Stimulated activated CD4-positive, alpha-beta T cell treated with anti-CD3 and anti-CD28 coated beads, TNF-alpha, amount 100 ng/mL, for 4 hours (primary cell): ENCODE data around the gene CASKIN2.
A peak's percentile ranks its signal among the peaks of the same experiment; 100 is the strongest.

Experiments used
- DNase-seq, 3 experiments: peaks; one replicate each; pipeline ENCODE4 v3.0.0-alpha.2; 2020; ENCODE audit warnings: low read depth in 3 of 3

CASKIN2 gene

DNA sequence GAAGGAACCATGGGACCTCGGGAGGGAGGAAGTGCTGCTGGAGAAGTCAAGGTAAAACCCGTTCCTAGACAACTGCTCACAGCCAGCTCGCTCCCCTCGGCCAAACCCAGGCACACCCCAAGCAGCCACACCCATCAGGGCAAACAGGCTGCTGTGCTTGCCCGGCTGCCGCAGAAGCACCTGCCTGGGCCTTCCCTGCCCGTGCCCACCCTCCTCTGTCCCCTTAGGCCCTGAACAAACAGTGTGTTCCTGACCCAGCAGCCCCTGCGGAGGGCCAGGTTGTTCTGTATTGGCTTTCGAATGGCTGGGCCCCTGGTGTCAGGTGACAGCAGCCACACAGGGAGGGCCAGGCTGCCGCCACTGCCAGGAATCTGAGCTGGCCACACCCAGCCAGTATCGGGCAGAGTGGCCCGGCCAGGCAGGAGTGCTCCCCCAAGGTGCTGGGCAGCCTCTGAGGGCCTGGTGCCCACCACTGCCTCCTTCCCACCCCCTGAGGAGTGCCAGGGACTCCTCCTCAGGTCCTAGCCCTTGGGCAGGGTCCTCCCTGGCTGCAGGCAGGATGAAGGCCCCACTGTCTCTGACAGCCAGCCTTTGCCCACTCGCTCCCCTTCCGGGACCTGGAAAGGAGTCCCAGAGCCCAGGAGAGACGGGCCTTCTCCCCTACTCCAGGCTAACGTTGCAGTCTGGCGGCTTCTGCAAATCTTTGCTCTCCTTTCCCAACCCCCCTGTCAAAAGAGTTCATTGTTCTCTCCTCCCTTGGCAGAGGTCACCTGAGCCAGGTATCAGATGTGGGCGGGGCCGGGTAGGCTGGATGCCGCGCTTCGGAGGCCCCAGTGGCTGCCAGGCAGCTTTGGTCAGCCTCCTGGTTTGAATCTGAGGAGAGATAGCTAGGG, 34.2 kb upstream of the CASKIN2 start:
- no peak for DNase-seq

DNA sequence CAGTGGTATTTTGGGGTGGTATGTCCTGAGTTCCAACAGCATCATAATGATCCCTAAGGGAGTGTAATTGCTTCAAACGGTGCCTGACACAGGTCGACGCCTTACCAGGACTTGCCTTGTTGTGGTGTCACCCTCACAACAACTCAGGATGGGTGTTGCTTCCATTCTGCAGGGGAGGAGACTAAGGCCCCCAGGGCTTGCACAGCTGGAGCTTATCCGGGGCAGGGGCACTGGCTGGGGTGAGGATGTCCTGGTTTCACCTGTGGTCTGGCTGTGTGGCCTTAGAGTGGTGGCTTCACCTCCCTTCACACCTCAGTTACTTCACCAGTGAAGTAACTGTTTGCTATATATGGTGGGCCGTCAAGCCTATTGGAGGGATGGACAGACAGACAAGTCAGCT, 33.5 kb upstream of the CASKIN2 start:
- DNase-seq = no peak

DNA sequence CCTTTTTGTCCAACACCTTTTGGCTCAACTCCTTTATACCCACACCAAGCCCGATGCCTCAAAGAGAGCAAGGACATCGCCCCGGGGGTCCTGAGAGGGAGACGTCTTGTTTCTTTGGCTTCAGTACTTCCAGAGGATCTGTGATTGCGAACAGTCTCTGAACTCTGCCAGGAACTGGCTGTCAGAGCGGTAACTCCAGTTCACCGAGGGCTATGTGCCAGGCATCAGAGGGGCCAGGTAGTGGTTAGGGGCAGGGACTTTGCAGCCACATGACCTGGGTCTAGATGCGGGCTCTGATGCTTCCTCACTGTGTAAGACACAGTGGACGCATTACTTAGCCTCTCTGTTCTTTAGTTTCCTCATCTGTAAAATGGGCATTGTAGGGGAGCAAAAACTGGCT, 31.8 kb upstream of the CASKIN2 start:
- DNase-seq = no peak

DNA sequence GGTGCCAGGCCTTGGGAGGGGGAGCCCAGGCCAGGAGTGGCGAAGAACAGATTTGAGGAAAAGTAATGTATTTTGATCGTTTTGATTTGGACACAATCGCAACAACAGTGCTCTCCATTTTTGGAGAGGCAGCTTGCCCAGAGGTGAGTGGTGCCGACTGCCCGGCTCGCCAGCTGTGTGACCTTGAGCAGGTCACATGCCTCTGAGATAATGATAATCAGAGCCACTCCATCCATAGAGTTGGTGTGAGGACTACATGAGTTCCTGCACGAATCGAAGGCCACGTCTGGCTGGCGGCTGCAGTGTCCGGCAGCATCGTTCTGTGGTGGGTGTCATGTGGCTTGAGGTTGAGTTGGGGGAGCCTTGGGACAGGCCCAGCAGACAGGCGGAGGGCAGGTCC, 30.8 kb upstream of the CASKIN2 start:
- no peak for DNase-seq

DNA sequence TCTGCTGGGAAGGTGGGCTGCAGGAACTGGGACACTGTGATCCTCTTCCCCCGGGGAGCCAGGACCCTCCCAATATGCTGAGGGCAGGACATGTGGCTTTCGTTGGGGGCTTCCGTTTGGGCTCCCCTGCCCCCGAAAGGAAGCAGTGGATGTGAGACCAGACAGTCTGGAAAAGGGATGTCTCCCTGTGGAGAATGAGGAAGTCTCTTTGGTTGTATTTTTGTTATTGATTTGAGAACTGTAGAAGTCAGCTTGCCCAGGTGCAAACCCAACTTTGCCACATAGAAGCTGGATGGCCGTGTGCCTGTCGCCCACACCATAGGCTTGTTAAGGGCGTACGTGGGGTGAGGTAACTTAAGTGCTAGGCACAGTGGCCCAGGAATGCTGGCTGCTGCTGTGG, 28.9 kb upstream of the CASKIN2 start:
- DNase-seq = no peak

DNA sequence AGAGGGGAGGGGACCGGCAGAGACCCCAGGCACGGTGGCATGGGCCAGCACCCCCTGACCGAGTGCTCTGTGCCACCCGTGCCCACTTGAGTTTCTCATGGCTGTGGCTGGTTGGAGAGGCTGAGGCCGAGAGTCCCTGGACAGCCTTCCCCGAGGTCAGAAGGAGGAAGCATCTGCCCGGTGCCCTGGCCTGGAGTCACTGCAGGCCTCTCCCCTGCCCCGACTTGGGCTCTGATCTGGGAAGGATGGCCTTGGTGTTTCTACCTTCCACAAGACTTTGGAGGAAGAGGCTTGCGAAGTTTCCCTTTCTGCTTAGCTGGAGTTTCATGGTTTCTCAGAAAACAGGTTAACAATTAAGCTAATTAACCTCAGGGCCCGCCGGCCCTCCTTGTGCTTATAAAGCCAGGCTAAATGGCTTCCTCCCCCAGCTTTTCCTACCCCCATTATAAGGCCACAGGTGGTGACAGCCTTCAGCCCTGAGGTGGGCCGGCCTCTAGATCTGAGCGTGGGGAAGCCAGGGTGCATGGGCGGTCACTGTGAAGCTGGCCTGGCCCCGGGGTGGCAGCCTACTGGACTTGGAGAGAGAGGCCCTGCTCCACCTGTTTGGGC, 27.5 kb upstream of the CASKIN2 start:
- DNase-seq = no peak

DNA sequence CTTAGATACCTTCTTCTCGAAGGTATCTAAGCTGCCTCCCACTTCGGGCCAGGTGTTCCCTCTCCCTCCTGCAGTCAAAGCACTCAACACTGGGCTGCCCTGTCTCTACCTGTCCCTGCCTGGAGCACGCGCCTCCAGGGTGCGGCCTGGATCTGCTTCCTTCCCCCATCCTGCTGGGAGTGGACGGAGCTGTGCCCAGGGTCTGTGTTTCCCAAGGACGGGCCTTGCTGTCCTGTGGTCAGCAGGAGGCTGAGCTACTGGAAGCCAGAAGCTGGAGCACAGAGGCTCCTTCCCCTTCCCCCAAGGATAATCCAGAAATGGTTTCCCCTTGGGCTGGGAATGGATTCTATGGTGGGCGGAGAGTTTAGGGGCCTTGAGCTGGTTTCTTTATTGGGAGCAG, 26.9 kb upstream of the CASKIN2 start:
- no peak for DNase-seq

DNA sequence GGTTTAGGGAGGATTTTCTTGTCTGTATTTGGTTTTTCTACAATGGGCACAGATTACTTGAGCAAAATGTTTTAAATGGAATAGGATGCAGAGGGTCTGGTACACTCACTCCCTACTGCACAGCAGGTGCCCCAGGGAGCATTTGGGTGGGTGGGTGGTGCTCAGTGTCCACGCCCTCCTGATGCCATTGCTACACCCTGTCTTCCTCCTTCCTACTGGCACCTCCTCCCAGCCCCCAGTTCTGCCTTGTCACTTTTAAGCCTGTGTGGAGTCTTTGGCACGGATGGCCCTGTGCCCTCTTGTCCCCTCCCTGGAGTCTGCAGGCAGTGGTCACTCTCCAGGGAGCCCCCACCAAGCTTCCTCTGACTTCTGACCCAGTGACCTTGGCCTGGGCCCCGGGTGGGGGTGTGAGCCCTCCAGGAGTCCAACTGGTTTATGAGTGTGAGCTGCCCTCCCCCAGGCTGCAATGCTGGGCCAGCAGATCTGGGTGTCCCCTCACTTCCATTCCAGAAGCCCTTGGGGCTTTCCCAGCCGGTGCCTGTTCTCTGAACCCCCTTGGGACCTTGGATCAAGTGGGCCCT, 25.7 kb upstream of the CASKIN2 start:
- no peak for DNase-seq

DNA sequence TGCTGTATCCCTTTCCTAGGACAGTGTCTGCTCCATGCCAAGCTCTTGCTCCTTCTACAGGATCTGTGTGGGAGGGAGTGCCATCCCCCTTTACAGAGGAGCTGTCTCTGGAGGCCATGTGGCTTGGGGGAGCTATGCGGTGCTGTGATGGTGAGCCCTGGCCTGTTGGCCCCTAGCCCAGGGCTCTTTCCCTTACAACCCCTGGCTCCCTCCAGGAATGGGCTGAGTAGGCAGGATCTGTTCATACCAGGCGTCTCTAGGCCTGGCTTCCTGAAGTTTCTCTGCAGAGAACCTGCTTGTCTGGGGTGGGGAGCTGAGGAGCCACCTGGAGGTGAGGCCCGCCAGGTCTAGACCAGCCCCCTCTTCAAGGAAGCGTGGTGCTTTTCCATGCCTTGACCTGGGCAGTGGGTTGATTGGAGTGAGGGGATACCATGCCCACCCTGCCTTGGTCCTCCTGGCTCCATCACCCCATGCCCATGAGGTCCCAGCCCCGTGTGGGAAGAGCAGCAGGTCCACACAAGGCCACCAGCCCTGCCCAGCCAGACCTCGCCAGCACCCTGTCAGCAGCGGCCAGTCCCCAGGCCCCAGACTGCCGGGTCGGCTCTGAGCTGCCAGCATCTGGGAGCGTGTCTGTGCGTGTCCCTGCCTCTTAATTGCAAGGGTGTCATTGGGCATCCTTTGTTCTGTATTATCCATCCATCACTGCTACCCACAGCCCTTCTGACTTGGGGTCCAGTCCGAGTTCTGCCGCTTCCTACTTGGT, 24.8 kb upstream of the CASKIN2 start:
- DNase-seq = no peak

DNA sequence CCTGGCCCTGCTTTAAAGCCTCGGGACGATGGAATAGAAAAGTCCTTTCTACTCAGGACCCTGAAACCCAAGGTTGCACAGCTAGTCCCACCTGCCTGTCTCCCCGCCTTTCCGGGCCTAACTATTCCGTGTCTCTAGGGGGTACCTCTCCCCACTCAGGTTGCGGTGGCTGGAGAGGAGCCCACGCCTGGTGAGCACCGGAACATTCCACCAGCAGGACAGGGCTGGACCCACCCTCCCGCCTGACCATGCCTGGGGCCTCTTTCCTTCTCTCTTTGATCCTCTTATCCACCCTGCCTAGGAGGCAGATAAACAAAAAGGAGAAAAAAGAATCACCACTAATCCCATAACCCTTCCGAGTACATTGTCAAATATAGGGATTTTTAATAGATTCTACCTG, 21.0 kb upstream of the CASKIN2 start:
- DNase-seq = no peak

DNA sequence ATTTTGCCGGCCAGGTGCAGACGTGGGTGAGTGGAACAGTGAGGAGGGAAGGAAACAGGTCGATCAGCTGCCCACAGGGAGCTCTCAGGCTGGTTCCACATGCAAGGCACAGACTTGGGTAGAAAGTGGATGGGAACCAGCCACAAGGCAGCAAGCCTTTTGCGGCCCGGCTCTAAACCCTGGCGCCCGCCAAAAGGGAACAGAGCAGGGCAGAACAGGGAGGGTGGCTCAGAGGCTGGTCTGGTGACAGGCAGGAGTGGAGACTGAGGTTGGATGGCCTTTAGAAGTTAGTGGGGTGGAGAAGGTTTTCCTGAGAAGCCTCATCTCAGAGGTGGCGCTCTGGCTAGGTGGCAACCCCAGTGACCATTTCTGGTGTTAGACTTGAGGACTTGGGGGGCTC, 20.5 kb upstream of the CASKIN2 start:
- no peak for DNase-seq

DNA sequence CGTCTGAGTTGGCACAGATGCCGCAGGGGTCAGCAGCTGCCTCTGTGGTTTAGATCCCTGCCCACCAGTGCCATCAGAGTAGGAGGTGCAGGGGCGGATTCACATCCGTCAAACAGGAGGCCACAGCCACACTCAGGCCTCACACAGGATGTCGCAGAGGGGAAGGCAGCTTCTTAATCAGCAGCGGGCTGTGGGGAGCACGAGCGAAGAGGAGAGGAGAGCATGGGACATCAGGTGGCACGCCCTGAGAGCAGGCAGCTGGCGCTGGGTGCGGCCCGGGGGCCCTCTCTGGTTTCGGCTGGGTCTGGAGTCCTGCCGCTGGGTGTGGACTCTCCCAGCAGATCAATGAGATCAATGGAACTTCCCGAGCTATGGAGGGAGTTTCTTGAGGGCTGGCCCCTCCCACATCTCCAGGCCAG, 19.8 kb upstream of the CASKIN2 start:
- peak in 1 of 3 experiments; percentile 28 for DNase-seq

DNA sequence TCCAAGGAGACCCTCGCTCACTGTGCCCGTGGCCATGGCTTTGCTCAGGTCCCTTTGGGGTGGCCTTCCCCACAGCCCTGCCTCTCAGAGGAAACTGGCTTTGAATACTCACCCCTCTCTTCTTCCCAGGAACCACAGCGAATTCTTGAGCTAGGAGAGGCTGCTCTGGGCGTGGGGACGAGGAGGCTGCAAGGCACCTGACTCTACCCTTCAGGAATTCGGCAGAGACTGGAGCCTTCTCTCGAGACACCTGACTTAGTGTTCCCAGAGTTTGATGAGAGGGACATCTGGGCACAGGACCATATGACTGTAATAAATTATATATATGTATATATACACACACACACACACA, 16.4 kb upstream of the CASKIN2 start:
- no peak for DNase-seq

DNA sequence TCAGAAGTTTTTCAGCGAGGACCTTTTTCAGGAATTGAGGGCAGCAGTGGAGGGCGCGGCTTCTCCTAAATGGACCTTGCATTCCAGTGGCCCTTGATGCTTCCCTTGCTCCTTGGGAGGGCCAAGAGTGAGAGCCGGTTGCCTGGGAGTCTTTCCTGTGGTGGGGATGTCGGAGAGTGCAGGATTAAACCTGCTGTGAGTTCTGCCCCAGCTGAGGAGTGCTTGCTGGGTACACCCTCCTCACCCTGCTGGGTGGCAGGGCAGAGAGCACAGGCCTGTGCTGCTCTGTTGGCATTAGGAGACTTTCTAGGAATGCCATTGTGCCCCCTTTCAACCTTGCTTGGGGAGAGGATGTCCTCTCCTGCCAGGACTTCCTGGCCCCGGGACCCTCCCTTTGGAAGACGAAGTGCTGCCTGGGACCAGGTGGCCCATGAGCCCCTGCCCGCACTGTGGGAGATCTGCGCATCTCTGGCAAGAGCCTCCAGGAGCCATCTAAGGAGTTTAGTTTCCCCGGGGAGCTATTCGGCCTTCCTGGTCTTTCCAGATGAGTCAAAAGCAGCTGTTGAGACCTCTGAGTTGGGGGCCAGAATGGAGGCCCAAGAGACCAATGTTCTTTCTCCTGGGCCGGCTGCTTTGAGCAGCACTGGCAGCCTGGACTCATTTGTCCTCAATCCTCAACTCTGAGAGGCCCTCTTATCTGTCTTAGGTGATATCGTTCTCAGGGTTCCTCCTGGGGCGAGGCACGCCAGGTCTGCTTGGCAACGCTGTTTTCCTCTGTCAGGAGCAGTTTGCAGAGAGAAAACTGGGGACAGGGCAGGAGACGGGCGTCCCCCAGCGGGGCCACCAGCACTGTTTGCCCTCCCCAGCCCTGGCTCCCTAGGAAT, 15.7 kb upstream of the CASKIN2 start:
- DNase-seq = no peak

DNA sequence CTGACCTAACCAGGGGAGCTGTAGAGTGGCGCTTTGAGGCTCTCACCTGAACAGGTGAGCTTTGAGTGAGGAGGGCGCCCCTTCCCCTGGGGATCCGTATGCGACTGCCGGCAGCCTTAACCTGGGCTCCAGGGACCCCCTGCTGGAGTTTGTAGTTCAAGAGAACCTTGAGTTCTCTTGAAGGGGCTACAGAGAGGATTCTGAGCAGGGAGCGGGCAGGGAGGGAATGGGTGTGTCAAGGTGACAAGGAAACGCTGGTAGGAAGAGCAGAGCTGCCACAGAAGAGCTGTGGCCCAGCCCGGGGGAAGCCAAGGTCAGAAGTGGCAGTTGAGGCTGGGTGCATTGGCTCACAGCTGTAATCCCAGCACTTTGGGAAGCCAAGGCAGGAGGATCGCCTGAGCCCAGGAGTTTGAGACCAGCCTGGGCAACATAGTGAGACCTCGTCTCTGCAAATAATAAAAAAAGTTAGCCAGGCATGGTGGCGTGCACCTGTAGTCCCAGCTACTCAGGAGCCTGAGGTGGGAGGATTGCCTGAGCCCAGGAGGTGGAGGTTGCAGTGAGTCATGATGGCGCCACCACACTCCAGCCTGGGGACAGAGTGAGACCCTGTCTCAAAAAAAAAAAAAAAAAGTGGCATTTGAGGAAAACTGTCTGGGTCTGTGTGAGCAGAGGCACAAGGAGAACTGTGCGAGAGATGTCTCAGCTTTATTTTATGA, 11.4 kb upstream of the CASKIN2 start:
- DNase-seq = no peak

DNA sequence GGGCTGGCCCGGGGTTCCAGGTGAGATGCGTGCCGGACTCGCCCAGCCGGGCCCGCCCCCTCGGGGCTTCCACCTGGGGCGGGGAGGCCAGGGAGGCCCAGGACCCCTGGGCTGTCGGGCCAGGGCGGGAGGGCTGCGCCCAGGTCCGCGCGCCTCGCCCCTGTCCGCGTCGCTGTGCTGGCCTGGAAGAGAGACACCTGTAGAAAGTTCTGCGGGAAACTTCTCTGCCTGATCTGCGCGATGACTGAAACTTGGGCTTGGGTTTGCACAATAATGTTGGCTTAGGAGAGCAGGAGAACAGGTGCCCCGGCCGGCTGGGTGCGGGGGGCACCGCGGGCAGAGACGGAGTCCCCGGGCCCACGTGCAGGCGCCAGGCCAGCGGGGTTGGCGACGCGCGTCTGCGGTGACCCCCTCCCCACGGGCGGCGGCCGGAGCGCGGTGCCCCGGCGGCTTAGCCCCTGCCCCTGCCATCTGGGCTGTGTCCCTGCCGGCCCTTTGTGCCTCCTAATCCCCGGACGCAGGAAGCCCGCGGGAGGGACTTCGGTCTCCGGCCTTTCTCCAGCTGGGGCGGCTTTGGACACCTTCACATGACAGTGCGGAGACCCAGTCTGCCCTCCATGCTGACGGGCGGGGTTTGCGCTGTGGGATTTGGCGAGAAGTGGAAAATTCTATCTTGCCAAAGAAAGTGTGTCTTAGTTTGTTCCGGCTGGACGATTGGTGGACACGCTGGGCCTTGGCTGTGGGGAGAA, 10.6 kb upstream of the CASKIN2 start:
- DNase-seq = no peak

DNA sequence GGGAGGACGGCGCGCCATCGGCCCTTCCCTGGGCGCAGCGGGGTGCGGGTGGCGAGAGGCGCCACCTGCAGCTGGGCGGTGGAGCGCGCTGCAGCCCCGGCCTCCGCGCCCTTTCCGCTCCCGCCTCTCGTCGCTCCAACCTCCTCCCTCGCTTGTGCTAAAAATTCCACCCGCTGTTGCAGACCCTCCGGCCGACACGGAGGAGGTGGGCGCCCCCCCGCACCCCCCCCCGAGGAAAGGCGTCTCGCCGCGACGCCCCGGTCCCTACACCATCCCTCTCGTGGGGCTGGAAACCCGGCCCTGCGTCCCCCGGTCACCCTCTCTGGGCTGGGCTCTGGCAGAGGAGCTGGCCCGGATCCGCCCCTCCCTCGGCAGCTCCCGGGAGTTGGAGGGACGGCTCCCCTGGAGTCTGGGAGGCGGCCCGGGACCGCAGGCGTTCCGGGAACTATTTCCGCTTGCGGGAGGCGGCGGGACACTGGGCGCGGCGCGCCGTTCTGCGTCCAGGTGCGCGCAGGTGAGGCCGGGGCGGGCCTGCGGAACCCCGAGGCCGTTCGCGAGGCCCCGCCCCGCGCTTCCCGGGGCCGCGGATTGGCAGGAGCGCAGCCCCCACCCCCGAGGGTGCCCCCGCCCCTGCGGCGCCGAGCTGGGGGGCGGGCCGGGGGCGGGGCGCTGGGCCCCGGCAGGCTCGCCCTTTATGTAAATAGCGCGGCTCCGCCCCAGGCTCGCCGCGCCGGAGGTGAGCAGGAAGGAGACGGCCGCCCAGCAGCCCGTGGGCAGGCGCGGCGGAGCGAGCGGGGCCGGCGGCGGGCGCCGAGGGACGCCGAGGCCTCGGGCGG, 9.9 kb upstream of the CASKIN2 start, which contains the start of gene LLGL2:
LLGL2 (plus strand) TSS at position 728 of the 836 bp plus-strand sequence. CDS start 17,730 bp downstream, outside the sequence.
- DNase-seq = peak; percentile 62 to 75 (median 68)

DNA sequence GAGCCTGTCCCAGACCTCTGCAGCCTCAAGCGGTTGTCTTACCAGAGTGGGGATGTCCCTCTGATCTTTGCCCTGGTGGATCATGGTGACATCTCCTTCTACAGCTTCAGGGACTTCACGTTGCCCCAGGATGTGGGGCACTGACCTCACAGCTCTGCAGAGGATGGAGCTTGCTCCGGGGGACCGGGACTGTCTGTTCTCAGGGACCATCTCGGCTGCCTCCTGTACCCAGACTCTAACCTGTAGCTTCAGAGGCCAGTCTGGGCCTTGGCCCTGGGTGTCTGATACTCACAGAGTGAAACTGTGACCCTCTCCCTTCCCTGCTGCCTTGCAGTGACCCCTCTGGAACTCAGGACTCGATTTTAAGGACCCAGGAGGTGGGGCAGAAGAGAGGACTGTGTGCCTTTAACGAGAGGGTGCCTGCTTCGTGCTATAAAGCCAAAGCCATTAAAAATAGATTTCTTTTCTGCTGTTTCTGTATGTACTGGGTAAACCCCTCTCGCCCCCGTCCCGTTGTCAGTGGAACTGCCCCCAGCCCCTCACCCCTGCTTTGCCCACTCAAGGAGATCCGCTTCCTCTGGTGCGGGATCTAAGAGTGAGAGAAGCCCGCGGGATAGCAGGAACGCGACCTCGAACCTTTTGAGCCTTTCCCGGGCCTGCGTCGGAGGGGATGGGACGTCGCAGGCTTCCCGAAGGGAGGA, 9.1 kb upstream of the CASKIN2 start:
- DNase-seq = no peak
